Measurements from ENCODE around the gene PROSER2.

- TF ChIP-seq CTCF (IDR thresholded peaks at IDR 0.05) (no peak), POLR2A (IDR thresholded peaks at IDR 0.05) (no peak)
Observed at GRCh38 chr10:11783558-11783865, 39.6 kb upstream of the PROSER2 start.
